ENCODE data around the gene FAT3. TPM values are rescaled to one million over a fixed set of nuclear protein-coding genes. Genes with fewer than 3 reads are reported as not detected.

FAT3 gene
- total RNA-seq (2014; rRNA removed; shearing (Covaris generic); ENCODE audit: low replicate concordance), result not detected in 2 replicates

DNA sequence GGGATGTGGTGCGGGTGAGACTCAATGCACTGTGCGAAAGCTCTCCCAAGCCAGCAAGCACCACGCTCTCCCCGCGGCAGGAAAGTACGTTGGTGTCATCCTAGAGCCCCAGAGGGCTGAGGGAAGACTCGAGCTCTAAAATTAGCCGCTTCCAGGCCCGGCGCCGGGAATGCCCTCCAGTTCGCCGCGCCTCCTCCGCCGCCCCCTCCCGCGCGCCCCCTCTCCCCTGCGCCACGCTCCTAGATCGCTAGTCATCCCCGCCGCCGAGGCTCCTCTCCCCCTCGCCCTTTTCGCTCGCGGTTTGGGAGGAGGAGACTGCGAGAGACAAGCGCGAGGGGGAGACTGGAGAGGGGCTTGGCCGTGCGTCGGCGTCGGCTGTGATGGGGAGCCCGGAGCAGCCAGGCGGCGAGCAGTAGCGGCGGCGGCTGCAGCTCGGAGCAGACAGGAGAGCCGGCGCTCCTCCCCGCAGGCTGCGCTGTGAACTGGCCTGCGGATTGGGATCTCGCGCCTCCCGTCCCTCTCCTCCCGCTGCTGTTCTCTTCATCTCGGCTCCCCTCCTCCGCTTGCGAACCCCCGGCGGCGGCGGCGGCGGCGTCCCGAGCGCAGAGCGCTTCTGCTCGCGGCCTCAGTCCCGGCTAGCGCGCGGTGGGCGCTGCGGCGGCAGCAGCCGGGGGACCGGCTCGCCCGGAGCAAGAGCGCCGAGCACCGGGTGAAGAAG, at the start of gene FAT3:
Gene FAT3 (plus strand): TSS at position 412 of the 718 bp plus-strand sequence. CDS start 127,295 bp downstream, outside the sequence.
- Histone ChIP-seq H3K9me3 (no peaks in the 10 kb centered on the region), H3K36me3 (no peaks in the 10 kb centered on the region), H3K27me3 (peaks cover 55% of the 10 kb centered on the region), H3K4me3 (peak within 1 kb of the TSS; percentile 29)
- DNase-seq, result peak; percentile 57

- Histone ChIP-seq H3K9me3 (no peaks in the 10 kb centered on the region), H3K36me3 (no peaks in the 10 kb centered on the region), H3K4me3 (no peak overlapping the region), H3K27me3 (no peaks in the 10 kb centered on the region)
- no peak for DNase-seq
Measured at GRCh38 chr11:92179017-92179670, 45.5 kb upstream of the FAT3 start.

GRCh38 chr11:92180226-92180625, 44.4 kb upstream of the FAT3 start:
- Histone ChIP-seq H3K36me3 (no peaks in the 10 kb centered on the region), H3K27me3 (no peaks in the 10 kb centered on the region), H3K9me3 (no peaks in the 10 kb centered on the region), H3K4me3 (no peak overlapping the region)
- DNase-seq, result no peak

- Histone ChIP-seq H3K36me3 (no peaks in the 10 kb centered on the region), H3K27me3 (no peaks in the 10 kb centered on the region), H3K4me3 (no peak overlapping the region), H3K9me3 (no peaks in the 10 kb centered on the region)
- DNase-seq, result peak; percentile 17
Measured at GRCh38 chr11:92180664-92181251, 43.9 kb upstream of the FAT3 start.

- no peaks in the 10 kb centered on the region for H3K36me3 ChIP-seq
- no peak for DNase-seq
- no peaks in the 10 kb centered on the region for H3K9me3 ChIP-seq
- H3K27me3 ChIP-seq, result no peaks in the 10 kb centered on the region
- H3K4me3 ChIP-seq, result no peak overlapping the region
Measured at GRCh38 chr11:92190535-92191206, 33.9 kb upstream of the FAT3 start.

DNA sequence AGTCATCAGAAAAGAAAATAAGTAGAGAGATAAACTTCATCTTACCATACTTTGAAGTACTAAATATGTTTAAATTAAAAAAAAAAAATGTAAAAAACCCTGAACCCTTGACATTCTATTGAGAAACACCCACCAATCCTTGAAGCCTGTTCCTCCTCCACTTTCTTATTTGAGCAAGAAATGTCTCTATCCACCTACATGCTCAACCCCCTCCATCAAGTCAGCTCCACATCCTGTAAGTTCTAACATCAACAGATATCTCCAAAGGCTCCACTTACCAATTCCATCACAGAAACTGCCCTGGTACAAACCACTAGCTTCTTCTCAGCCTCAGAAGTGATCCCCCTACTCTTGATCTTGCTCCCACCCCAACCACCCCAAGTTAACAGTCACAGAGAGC, 32.5 kb upstream of the FAT3 start:
- no peak overlapping the region for H3K4me3 ChIP-seq
- H3K36me3 ChIP-seq, result no peaks in the 10 kb centered on the region
- no peaks in the 10 kb centered on the region for H3K27me3 ChIP-seq
- no peak for DNase-seq
- no peaks in the 10 kb centered on the region for H3K9me3 ChIP-seq

DNA sequence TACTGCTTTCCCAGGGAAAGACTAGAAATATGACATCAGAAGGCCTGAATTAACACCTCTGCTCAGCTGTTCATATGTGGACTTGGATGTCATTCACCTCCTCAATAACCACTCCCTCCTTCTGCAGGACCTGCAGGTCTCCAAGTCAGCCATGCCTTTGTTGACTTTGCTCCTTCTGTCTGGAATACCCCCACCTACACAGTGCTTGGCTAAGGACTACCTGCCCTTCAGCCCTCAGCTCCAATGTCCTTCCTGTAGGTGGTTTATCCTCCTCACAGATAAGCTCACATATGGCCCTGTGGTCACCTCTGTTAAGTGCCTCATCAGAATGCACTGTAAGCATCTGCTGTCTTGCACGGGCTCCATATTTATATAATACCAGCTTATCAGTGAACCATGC, 26.4 kb upstream of the FAT3 start:
- H3K27me3 ChIP-seq, result no peaks in the 10 kb centered on the region
- H3K4me3 ChIP-seq, result no peak overlapping the region
- no peak for DNase-seq
- no peaks in the 10 kb centered on the region for H3K36me3 ChIP-seq
- no peaks in the 10 kb centered on the region for H3K9me3 ChIP-seq

GRCh38 chr11:92199991-92200390, 24.6 kb upstream of the FAT3 start:
- H3K4me3 ChIP-seq, result no peak overlapping the region
- H3K27me3 ChIP-seq, result no peaks in the 10 kb centered on the region
- H3K9me3 ChIP-seq, result no peaks in the 10 kb centered on the region
- H3K36me3 ChIP-seq, result no peaks in the 10 kb centered on the region
- DNase-seq, result no peak

DNA sequence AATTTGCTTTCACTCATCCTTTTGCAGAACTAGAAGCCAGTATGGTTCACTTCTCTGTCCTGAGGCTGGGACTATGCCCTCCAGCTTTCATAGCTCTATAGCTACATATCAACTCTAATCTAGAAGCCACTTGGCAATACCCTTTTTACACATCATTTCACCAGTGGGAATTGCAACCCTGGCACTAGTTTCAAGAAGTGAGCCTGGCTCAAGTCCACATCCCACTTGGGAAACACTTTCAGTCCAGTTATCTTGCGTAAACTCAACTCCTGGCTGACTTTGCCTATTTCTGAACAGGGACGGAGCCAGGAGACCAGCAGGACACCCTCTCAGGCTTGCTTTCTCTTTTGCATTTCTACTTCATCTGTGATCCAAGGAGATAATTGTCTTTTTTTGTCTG, 19.9 kb upstream of the FAT3 start:
- H3K27me3 ChIP-seq, result no peaks in the 10 kb centered on the region
- no peaks in the 10 kb centered on the region for H3K9me3 ChIP-seq
- DNase-seq, result peak; percentile 21
- no peak overlapping the region for H3K4me3 ChIP-seq
- H3K36me3 ChIP-seq, result no peaks in the 10 kb centered on the region

- Histone ChIP-seq H3K27me3 (no peaks in the 10 kb centered on the region), H3K36me3 (no peaks in the 10 kb centered on the region), H3K9me3 (no peaks in the 10 kb centered on the region), H3K4me3 (no peak overlapping the region)
- DNase-seq, result no peak
Measured at GRCh38 chr11:92206441-92206840, 18.2 kb upstream of the FAT3 start.

DNA sequence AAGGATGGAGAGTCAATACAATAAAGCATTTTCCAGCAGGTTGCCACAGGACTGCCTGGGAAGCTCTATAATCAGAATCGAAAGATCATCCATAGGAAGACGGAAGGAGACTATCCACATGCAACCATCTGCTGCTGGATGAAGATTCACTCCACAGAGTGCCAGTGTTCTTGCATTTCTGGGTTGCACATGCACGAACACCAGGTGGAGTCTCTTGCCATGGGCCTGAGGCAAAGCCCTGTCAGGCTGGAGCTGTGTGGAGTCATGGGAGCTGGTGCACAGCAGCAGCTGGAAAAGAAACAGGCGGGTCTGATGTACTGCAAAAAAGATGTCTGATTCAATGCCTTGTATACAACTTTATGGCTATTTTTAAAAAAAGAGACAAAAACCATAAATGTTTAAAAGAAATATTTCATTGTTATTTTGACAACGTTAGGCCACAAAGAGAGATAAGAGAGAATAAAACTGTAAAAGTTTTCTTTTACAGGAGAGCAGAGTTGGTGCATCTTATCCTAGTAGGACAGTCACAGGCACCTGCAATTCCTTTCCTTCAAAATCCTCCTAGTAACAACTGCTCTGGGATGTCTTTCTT, 12.9 kb upstream of the FAT3 start:
- Histone ChIP-seq H3K9me3 (no peaks in the 10 kb centered on the region), H3K27me3 (no peaks in the 10 kb centered on the region; the same call in 1 of the 2 replicates), H3K4me3 (no peak overlapping the region), H3K36me3 (no peaks in the 10 kb centered on the region)
- DNase-seq, result peak; percentile 24

DNA sequence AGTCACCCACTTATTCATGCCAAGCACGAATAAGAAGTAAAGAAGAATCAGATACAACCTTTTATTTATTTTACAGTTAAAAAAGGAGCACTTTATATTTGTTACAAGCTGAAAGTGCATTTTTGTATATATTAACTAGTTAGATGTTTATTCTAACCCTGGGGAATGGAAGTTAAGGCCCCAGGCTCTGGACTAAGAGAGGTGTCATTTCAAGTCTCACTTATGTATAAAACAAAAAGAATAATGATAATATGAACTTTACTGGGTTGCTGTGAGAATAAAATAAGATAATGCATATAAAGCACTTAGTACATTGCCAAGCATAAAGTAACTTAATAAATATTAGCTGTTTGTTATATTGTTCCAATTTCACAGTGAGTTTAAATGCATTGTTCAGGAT, 12.1 kb upstream of the FAT3 start:
- Histone ChIP-seq H3K9me3 (no peaks in the 10 kb centered on the region), H3K27me3 (no peaks in the 10 kb centered on the region; the same call in 1 of the 2 replicates), H3K4me3 (no peak overlapping the region), H3K36me3 (no peaks in the 10 kb centered on the region)
- no peak for DNase-seq

GRCh38 chr11:92216789-92217188, 7.8 kb upstream of the FAT3 start:
- Histone ChIP-seq H3K36me3 (no peaks in the 10 kb centered on the region), H3K9me3 (no peaks in the 10 kb centered on the region), H3K27me3 (no peaks in the 10 kb centered on the region; the same call in 1 of the 2 replicates), H3K4me3 (no peak overlapping the region)
- no peak for DNase-seq

DNA sequence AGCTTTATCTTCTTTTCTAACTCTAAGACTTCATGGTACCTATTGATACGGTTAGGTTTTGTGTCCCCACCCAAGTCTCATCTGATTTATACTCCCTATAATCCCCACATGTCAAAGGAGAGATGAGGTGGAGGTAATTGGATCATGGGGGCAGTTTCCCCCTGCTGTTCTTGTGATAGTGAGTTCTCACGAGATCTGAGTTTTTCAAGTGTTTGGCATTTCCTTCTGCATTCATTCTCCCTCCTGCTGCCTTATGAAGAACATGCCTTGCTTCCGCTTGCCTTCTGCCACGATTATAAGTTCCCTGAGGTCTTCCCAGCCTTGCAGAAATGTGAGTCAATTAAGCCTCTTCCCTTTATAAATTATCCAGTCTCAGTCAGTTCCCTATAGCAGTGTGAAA, 5.1 kb upstream of the FAT3 start:
- Histone ChIP-seq H3K4me3 (no peak overlapping the region), H3K27me3 (peaks cover 11% of the 10 kb centered on the region), H3K36me3 (no peaks in the 10 kb centered on the region), H3K9me3 (no peaks in the 10 kb centered on the region)
- no peak for DNase-seq

DNA sequence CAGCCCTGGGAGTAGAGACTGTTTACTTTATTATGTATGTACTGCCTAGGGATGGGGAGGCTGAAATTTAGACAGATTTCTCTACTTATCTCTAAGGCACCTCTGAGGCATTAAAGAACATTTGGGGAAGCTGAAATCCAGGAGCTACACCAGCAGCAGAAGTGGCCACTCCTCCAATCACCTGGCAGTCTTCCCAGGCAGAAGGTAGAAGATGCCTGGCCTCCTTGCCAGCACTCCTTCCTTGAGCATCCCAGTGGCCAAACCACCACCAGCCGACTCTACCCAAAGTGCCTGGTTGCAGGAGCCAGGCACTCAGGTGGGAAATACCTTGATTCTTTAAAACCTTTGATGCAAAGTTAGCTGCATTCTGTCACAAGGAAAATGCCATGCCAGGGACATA, 1.9 kb upstream of the FAT3 start:
- peaks cover 41% of the 10 kb centered on the region for H3K27me3 ChIP-seq
- no peak for DNase-seq

DNA sequence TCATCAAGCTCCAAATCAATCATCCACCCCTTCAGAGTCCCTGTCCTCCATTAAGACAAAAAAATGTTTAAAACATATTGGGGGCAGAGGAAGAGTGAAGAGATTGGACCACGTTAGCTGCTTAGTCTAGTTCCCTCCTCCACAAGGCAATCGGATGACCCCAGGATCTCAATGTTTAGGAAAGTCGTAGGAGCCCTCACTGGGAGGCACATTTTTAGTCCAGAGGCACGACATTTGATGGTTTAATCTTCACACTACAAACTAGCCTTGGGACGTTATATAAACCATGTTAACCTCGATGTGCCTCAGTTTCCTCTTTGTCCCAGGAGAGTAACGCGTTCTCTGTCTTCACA, 588 bp upstream of the FAT3 start:
- DNase-seq, result no peak
- Histone ChIP-seq H3K4me3 (no peak overlapping the region), H3K27me3 (peaks cover 53% of the 10 kb centered on the region)

More for the DNA sequence above, 1.9 kb upstream of the FAT3 start:
- Histone ChIP-seq H3K36me3 (no peaks in the 10 kb centered on the region), H3K9me3 (no peaks in the 10 kb centered on the region), H3K4me3 (no peak overlapping the region)

DNA sequence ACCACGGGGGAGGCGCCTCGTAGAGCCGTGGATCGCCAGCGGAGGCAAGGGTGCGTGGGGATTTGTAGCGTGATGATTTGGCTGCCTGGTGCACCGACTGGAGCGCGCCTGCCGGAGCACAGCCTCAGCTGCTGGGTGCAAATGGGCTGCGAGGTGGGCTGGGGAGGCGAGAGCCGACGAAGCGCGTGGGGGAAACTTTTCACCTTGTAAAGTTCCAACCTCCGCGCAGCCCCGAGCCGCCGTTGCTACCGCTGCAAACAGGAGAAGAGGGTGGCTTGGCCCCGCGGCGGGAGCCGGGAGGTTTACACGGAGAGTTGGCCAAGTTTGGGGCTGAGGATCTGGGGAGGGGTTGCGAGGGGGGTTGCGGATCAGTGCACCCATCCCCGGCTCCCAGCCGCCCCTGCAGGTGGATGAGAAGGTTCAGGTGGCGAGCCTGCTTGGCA, 528 bp downstream of the FAT3 start:
- H3K27me3 ChIP-seq, result peaks cover 55% of the 10 kb centered on the region
- no peak for DNase-seq
- peak overlapping the region; percentile 29 for H3K4me3 ChIP-seq
- no peaks in the 10 kb centered on the region for H3K36me3 ChIP-seq
- no peaks in the 10 kb centered on the region for H3K9me3 ChIP-seq

More for the DNA sequence above, 588 bp upstream of the FAT3 start:
- Histone ChIP-seq H3K9me3 (no peaks in the 10 kb centered on the region), H3K36me3 (no peaks in the 10 kb centered on the region)
